ENCODE measurements around the gene RBM19. TPM values are rescaled to one million over a fixed set of nuclear protein-coding genes. Genes with fewer than 3 reads are reported as not detected.

The RBM19 gene
- total RNA-seq, 1 donor from 2014 or later = 30.4 TPM

DNA sequence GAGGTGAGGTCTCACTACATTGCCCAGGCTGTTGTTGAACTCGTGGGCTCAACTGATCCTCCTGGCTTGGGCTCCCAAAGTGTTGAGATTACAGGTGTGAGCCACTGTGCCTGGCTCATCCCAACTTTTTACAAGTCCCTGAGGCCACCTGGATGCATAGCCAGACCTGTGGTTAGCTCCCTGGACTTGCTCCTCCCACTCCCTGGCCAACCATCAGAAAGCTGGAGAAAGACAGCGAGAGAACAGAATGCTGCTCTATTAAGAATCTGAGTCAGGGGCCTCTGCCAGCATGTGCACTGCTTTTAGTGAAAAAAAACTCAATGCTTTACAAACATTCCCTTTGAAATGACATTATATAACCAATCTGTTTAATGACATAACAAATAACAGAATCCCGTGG, 78.2 kb downstream of the RBM19 start:
- no peak for DNase-seq (ENCODE audit: low spot score)

DNA sequence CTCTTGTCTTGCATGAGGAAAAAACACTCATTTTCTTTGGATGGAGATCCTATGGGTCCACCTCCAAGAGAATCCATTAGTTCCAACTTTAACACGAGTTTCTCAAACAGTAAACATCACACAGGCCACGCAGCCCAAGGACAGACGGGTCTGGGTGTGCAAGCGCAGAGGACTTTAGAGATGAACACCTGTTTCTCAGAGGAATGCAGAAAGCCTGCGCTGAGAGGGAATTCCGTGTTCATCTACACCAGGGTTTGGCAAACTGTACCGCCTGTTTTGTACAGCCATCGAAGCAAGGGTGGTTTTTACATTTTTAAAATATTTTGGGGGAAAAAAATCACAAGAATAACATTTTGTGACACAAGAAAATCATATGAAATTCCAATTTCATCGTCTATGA, 79.4 kb downstream of the RBM19 start:
- DNase-seq (ENCODE audit: low spot score) = no peak

DNA sequence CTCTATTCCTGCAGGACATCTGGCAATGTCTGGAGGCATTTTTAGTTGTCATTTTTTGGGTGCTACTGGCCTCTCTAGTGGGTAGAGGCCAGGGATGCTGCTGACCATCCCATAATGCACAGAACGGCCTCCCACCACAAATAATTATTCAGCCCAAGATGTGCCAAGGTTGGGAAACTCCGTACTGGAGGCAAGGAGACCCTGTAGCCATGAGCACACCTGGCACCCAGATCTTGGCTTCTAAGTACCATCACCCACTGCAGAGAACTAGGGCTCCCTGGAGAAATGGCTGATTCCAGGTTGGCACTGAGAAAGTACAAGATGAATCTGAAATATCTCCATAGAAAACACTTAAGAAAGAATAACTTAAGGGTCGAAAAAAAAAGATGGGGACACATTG, 81.7 kb downstream of the RBM19 start:
- DNase-seq (ENCODE audit: low spot score) = no peak

DNA sequence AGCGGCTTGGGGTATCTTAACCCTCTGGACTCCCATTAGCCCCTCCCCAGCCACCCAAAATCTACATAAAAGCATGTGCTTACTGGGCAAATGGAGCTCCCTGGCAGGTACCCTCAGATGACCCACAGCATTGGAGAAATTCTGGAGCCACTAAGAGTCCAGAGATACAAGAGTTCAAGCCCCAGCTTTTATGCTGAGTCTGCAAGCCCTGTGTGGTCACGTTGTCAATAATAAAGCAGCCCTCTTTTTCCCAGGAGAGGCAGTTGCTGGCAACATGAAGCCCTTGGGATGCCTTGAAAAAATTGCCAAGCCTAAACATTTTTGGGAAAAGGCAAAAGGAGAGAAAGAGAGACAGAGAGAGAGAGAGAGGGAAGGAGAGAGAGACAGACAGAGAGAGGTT, 83.4 kb downstream of the RBM19 start:
- no peak for DNase-seq (ENCODE audit: low spot score)

DNA sequence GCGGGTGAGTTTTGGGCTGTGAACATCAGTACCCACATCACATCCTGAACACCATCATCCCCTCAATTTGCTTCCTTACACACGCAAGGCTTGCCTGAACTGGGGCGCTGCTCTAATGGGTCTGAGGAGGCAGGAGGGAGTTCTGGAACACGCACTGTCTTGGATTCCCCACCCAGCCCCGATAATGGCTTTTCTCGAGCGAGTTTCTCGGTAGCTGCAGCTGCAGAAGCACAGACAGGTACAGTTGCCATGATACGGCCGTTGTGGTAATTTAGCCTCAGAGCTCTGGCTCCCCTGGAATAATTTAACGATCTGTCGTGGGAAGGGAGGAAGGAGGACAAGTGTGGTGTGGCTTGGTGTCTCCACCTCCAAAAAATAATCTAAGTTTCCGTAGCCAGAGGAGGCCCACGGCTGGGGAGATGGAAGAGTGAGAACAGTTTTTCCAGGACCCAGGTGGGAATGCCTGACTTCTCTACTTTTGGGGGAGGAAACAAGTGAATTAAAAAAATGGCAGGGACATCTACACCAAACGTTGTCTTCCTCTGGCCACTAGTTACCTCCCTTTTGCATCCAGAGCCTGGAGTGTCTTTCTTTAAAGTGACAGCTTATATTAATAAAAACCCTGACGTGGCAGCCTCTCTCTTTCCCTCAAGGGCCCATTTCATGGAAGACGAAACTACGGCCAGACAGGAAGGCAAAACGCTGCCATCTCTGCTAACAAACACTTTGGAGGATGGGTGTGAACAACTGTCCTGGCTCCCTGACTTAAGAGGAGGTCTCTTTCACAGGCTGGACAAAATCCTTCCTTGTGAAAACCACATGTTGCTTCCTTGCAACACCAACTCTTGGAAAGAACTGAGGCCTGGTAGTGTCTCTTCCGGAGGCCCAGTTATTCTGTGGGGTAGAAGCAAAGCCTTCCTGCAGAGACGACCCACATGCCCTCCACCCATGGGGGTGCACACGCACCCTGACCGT, 84.8 kb downstream of the RBM19 start:
- no peak for DNase-seq (ENCODE audit: low spot score)

DNA sequence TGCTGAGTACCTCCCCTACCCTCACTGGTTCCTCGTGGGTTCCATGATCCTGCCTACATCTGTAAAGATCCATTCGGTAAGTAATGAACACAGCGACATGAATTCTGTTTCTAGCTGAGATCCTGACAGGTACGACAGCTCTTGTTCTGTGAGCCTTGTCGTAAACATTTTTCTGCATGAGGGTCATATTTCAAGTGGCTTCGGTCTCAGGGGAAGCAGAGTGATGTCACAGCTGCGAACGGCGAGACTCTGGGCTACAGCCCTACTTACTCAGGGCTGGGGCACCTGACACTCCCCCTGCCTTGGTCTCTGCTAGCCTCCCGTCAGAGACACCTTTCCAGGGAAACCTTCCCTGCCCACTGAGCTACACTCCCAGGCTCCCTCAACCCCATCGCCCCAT, 85.8 kb downstream of the RBM19 start:
- DNase-seq (ENCODE audit: low spot score) = no peak

DNA sequence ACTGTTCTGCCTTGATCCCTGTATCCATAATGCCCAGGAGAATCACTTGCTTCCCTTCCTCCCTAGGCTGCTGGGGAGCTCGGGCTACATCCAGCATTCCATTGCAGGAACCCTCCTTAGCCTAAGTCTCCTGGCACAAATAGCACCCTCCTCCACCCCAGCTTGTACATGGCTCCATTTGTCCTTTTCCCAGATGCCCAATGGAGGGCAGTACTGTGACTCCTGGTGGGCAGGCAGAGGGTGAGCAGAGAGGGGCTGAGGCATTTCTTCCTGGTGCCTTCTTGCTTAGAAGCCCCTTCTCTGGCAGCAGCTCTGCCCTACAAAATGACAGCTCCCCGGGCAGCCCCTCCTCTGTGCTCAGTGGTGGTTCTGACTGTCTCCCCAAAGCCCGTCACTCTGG, 86.5 kb downstream of the RBM19 start:
- no peak for DNase-seq (ENCODE audit: low spot score)

DNA sequence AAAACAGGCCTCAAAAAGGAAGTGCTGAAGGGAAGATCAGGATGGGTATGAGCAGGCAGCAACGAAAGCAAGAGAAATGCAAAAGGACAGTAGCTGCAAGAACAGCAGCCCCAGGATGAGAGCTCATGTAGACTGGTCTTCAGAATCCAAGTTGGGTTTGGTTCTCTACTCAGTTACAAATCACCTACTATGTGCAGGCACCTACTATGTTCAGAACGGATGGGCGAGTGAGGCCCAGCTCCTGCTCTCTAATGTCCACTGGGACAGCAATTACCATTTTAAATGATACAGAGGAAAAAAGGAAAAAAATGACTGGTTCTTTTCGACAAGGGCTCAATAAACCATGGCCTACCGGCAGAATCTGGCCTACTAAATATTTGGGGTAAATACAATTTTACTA, 88.5 kb downstream of the RBM19 start:
- DNase-seq (ENCODE audit: low spot score) = no peak

DNA sequence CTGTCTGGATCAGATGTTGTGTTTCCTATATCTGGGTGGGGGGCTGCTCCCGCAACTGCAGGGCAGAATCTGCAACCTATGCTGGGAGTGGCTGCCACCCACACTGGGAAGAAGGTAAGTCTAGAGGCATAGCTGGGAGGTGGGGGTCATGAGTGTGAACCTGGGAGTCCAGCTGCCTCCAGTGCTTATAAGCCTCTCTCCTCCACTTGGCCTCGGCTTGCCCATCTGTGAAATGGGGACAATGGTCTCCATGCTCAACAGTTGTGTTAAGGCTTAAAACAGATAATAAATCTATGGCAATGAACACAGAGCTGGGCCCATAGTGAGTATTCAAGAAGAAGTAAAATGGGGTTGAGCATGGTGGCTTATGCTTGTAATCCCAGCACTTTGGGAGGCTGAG, 90.0 kb downstream of the RBM19 start:
- no peak for DNase-seq (ENCODE audit: low spot score)

DNA sequence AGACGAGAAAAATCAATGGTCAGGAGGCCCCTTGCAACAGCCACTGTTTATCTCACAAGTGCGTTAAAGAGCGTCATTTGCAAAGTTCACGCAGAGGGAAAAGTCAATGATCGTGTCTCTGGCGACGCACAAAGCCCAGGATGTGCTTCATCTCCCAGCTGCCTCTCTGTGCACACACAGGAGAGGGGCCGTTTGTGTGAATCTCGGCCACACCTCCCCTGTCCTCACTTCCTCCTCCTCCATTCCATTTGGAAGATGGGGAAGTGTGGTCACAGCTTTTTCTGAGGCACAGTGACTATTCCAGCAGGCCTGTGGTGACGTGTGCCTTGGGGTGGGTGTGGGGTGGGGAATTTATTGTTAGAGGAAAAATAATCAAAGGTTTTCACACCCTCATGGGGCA, 90.4 kb downstream of the RBM19 start:
- no peak for DNase-seq (ENCODE audit: low spot score)

DNA sequence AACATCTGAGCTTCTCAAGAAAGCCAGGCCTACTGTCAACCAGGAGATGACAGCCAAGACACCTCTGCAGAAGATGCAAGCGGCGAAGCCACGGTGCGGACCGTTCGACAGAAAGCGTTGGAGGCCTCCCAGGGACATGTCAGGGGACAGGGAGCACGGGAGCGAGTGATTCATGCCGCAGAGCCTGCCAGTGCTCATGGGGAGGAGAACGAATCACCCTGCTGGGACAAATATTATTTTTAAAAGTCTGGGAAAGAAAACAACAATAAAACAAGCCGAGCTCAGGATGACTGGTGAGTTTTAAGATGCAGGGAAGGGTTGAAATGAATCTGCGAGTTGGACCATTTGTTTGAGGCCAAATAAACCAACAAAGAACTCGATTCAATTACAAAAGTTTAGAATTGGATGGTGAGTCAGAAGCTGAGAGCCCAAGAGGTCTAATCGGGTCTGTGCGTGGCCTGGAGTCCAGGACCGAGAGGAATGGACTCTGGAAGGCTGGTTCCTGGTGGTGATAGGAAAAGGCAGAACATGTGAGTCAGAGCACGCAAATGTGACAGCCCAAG, 91.0 kb downstream of the RBM19 start:
- no peak for DNase-seq (ENCODE audit: low spot score)

DNA sequence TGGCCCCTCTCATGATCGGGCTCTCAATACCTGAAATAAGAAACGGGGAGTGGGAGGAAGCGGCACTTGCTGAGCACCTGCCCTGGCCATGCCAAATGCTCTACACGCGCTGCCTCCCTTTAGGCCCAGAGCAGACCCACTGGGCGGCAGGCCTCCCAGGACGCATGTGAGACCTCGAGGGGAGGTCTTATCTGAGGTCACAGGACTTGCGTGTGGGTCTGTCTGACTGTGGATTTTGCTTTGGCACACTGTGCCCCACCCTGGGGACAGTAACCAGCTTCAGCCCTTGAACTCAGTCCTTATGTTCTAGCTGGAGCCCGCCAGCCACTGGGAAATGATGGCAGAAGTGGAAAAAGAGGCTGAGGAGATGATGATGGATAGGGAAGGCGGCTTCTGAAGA, 91.8 kb downstream of the RBM19 start:
- DNase-seq (ENCODE audit: low spot score) = no peak

DNA sequence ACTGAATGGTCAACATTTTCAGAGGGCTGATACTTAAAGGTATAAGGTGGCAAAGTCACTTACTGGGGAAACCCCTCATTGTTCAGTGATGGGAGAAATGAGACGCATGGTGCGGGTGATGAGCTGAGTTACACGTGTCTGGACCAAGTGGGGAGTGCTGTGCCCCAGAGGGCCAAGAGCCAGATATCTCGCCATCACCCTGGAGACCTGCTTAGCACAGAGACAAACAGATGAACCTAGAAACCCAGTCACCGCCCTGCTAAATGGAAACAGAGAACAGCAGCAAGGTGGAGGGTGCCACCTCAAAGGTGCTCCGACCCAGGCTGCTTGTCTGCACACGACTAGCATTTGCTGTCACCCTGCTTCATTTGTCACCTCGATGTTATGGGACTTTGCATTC, 92.4 kb downstream of the RBM19 start:
- DNase-seq (ENCODE audit: low spot score) = no peak

DNA sequence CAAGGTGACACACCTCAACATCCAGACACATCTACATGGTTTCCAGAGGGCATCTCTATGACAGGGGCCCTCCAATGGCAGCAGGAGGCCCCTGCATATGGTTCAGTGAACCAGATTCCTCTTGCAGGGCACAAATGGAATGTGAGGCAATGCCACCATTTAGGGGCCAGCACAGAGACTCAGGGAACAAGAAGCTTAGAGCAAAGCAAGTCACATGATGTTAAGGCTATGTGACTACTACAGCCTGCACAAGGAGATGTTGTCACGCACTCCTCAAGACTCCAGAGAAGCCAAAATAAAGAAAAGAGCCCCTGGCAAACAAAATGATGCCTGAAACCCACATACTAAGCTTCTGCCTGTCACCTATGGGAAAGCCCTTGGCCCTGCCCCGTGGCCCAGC, 95.2 kb downstream of the RBM19 start:
- no peak for DNase-seq (ENCODE audit: low spot score)

DNA sequence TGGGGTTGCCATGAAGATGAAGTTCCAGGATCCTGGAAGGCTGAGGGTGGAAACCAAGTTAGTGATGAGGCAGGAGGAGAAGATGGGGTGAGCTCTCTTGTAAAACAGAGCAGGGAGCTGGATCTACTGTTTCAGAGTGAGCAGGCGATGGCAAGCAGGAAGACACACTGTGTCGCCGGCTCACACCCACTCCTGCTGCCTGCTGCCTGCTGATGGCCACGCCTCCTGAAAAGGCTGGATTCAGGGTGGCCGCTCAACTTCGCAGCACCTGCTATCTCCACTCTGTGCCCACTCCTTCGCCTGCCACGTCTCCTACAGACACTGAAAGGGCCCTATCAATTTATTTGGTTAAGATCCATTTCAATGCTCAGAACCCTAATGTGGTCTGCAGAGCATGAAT, 96.1 kb downstream of the RBM19 start:
- no peak for DNase-seq (ENCODE audit: low spot score)

DNA sequence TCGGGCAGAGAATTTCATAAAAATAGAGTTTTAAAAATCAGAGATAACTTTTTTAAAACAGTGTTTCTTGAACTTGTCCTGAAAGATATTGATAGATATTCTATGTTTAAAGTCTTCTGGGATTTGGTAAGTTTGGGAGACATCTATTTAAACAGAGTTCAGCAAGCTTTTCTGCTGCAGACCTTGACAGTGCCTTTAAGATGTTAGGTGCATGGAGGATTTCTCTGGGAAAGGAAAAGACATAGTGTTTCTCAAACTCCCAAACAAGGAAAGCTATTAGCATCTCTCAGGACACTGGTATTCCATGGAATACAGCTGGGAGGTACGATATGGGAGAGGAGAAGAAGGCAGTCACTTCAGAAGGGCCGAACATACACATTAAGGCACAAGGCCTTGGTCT, 97.8 kb downstream of the RBM19 start:
- no peak for DNase-seq (ENCODE audit: low spot score)

DNA sequence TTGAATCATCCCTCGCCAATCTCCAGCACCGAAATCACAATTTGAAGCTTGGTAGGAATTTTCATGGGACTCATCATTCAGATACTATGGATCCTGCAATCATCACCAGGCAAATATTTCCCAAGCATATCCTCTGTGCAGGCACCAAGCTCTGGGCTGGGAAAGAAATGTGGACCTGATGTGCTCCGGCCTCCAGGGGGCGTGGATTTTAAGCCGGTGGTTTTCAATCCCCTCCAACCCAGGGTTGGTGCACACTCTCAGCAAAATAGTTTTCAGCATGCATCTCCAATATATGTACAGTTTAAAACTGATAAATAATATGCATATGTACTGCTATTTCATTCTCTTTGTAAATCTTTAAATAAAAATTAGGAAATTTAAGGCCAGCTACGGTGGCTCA, 98.9 kb downstream of the RBM19 start:
- DNase-seq (ENCODE audit: low spot score) = no peak

DNA sequence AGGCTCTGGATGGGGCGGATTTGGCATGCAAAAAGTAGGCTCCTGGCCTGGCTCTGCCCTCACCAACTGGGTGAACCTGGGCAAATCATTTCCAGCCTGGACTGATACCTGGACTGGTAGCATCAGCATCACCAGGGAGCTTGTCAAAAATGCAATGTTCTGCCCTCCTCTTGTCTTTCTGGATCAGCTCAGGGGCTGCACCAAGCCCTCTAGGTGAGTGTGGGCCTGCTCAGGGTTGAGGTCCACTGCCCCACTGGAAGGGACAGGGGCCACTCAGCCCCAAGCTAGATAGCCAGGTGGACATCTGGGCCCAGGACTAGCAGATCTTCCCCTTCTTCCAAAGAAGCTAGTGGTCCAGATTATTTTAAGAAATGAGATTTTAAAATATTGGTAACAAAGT, 99.6 kb downstream of the RBM19 start:
- no peak for DNase-seq (ENCODE audit: low spot score)

DNA sequence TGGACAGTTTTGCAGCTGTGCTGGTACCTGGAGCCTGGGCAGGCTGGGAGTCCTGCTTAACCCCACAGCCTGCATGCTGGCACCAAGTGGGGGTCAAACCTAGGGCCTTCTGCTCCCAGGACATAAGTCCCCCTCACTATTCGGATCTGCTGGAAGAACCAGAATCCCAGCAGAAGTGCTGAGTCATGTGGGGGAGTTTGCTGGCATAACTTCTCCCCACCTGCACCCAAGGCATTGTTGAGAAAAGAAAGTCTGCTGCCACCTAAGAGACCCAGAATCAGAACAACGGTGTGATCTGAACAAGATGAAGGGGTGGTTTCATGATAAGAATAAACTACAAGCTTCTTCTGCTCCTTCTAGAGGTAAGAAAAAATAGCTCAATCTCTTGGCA, 102.7 kb downstream of the RBM19 start:
- DNase-seq (ENCODE audit: low spot score) = no peak

DNA sequence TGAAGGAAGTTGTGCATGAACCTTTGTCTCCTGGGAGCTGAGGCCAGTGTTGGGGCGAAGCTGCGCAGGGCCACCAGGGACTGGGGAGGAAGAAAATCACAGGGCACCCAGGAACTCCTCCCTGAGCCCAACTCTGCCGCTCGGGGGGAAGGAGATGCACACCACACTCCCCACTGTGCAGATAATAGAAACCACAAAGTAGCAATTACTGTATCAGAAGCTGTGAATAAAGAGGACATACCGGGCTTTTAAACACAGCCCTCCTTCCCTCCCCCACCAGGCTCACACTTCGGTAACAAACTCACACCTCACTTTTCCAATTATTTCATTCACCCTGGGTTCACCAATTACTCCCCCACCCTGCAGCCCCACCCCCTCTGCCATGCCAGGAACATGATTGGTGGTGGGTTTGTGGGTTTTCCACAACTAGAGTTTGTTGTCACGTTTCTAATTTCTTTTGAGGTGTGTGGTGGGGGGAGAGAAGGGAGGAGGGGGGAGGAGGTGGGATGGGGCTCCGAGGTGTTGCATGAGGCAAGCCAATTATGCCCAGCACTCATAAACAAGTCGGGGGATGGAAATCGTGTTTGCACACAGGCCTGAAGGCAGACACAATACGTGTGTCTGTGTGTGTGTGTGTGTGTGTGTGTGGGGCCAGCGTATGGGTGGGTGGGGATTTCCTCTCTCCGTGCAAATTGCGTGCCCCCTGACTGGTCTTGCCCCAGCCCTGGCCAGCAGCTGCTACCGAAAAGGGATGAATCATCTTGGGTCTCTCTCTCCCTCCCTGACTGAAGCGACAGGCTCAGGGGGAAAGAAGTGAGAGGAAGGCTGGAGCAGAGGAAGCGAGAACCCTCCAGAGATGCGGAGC, 103.3 kb downstream of the RBM19 start:
- no peak for DNase-seq (ENCODE audit: low spot score)

DNA sequence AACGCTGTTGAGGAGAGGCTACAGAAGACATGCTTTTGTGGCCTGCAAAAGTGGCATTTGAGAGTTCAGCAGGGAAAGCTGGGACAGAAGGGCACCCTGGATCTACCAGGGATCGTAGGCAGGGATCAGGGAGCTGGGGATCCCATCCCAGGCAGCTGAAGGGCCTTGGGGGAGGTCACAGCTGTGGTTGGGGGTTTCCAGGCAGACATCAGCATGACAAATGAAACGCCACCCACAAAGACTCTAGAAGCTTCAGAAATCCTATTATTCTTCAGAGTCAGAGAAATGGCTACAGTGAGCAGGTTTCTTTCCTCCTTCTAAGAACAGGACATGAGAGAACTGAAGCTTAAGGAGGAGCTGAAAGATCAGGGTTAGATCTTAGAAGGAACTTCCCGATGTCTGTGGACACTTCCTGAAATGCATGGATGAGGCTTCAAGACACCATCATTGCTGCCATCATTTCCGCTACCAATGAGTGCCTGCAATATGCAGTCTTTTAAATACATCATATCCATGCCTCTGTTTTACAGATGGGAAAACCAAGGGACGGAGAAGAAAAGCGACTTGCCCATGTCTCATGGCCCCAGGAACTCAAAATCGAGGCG, 104.3 kb downstream of the RBM19 start:
- no peak for DNase-seq (ENCODE audit: low spot score)

DNA sequence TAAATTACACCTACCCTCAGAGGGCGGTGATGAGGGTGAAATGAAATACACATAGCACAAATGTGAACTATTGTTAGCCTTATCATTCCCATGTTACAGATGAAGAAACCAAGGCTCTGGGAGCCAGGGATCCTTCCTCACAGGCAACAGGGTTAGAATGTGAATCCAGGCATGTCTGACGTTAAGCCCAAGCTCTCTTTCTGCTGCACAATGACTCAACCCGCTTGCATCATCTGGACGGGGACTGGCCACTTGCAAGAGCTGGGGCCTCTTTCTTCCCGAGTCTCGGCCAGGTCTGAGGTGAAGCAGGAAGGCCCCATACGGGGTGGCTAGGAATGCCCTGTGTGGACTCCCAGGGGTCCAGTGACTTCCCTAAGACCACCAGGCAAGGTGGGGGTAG, 105.2 kb downstream of the RBM19 start:
- no peak for DNase-seq (ENCODE audit: low spot score)
